ENCODE results near the gene GRIK2. TPM values are rescaled to one million over a fixed set of nuclear protein-coding genes. Genes with fewer than 3 reads are reported as not detected.

The GRIK2 gene
- total and polyA plus RNA-seq, 2 of the 4 experiments (the other 2 are of a cell fraction): 8.2 to 15.2 TPM

- BruUV-seq (replicated peaks): no TSS peak
- H2BK5ac ChIP-seq (ENCODE audit: low read depth, low read length, poor library complexity, severe bottlenecking): no peak overlapping the region
- H4K8ac ChIP-seq (ENCODE audit: low read depth in 2 of 2, low read length in 2 of 2): no peak overlapping the region
- no peaks in the 10 kb centered on the region for H3K36me3 ChIP-seq (ENCODE audit: control insufficient read depth, insufficient read depth, low read length)
- H2AFZ ChIP-seq (replicated peaks; ENCODE audit: low read length, poor library complexity): no peak overlapping the region
- no peak overlapping the region for H3K4ac ChIP-seq (ENCODE audit: low read depth, low read length)
- no peaks in the 10 kb centered on the region for H3K79me1 ChIP-seq (ENCODE audit: low read depth in 1 of 2, low read length in 2 of 2)
- H4K20me1 ChIP-seq (ENCODE audit: insufficient read depth, low read length): no peaks in the 10 kb centered on the region
- no peaks in the 10 kb centered on the region for H3K4me1 ChIP-seq (ENCODE audit: control insufficient read depth, insufficient read depth, low read length)
- no peak for ATAC-seq (ENCODE audit: low read depth)
- no peak overlapping the region for H2BK120ac ChIP-seq (ENCODE audit: low read depth, low read length)
- H2BK15ac ChIP-seq (ENCODE audit: low read depth, low read length): no peak overlapping the region
- in situ Hi-C loops (cut with MboI; ENCODE audit: low sequenced_read_pairs): no loop called here
- dilution Hi-C loops (cut with HindIII; ENCODE audit: low sequenced_read_pairs, unreplicated experiment): no loop called here
- H2AK5ac ChIP-seq (ENCODE audit: low read depth, low read length): no peak overlapping the region
- ChIA-PET POLR2A (ENCODE audit: unreplicated experiment) (no interaction called here), CTCF (no interaction called here)
- no peak overlapping the region for H2BK20ac ChIP-seq (ENCODE audit: low read depth, low read length)
- TF ChIP-seq MAZ (IDR thresholded peaks at IDR 0.05; ENCODE audit: borderline replicate concordance, low read depth, low read length) (no peak), CEBPB (IDR thresholded peaks at IDR 0.05; ENCODE audit: low read depth, low read length) (no peak), RAD21 (IDR thresholded peaks at IDR 0.05; ENCODE audit: low read length) (no peak)
- WGBS, 2 experiments (ENCODE audit: extremely low coverage in 2 of 2, insufficient read length in 1 of 2): no CpG with 5 or more reads among the region's 1 CpG
- no peak overlapping the region for H2AK9ac ChIP-seq (replicated peaks; ENCODE audit: low read depth, low read length, poor library complexity)
- H4K91ac ChIP-seq (ENCODE audit: insufficient read depth, low read depth, low read length): no peak overlapping the region
- peaks cover 2% of the 10 kb centered on the region; the same call in 1 of the 2 replicates for H3K9me3 ChIP-seq (ENCODE audit: control insufficient read depth, insufficient read depth, low read length)
- H3K14ac ChIP-seq (replicated peaks; ENCODE audit: low read depth, low read length): no peak overlapping the region
- no peak overlapping the region for H3K18ac ChIP-seq (ENCODE audit: low read depth, low read length)
- H3K27ac ChIP-seq (ENCODE audit: insufficient read depth, low read length): no peak overlapping the region
- H3K4me2 ChIP-seq (ENCODE audit: low read depth, low read length): no peak overlapping the region
- DNase-seq: no peak
- H3K9ac ChIP-seq (ENCODE audit: low read depth, low read length): no peak overlapping the region
- no peaks in the 10 kb centered on the region for H3K27me3 ChIP-seq (ENCODE audit: control insufficient read depth, insufficient read depth, low read length)
- no peak overlapping the region for H3K56ac ChIP-seq (ENCODE audit: extremely low read depth, insufficient read depth, low read length)
- H3K23ac ChIP-seq (ENCODE audit: low read depth, low read length): no peak overlapping the region
- intact Hi-C loops (cut with micrococcal nuclease): no loop called here
- H3K9me1 ChIP-seq (ENCODE audit: insufficient read depth, low read length): no peaks in the 10 kb centered on the region
- H4K5ac ChIP-seq (ENCODE audit: low read depth, low read length): no peak overlapping the region
- H3K4me3 ChIP-seq (ENCODE audit: insufficient read depth, low read depth, low read length): no peak overlapping the region
Observed at GRCh38 chr6:101783287-101783686, 389.8 kb downstream of the GRIK2 start.

Data from IMR-90 (cell line).